Stimulated activated CD4-positive, alpha-beta T cell treated with anti-CD3 and anti-CD28 coated beads, Interleukin-4, amount 100 ng/mL, for 4 hours (primary cell): ENCODE measurements around the gene NLRC3.

Experiments
- DNase-seq, 2 experiments: peaks; one replicate each; pipeline ENCODE4 v3.0.0-alpha.2; 2020

The NLRC3 gene

DNA sequence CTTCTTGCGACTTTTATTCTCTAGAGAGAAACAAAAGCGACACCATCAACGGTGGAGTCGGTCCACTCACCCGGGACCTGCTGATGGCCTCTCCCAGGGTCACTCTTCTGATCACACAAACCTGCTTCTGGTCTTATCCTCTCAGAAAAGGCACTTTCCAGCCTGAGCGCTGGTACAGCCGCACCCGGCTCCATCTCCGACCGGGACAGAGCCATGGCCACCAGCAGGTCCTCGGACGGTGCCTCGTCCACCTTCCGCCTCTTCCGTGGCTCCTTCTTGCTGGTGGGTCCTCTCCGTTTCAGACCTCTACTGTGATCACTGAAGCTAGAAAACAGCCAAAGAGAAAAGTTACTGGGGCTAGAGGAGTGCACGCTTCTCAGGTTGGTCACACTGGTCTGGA, 20.5 kb upstream of the NLRC3 start:
- no peak for DNase-seq

DNA sequence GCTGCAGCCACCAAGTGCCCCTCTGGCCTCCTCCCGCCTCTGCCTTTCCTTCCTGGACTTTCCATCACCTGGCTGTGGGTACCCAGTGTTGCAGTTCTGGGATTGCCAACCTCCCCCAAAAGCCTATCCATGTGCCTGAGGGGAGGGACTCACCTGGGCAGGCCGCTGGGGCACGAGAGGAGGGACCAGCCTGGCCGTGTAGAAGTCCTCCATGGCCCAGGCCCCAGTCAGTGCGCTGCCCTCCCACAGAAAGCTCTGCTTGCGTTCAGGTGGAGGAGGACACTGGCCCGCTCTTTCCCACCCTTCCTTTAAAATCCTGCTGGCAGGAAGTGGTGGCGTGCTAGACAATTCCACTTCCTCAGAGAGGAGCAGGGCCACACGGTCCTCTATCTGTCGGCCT, 20.0 kb upstream of the NLRC3 start:
- DNase-seq = no peak

DNA sequence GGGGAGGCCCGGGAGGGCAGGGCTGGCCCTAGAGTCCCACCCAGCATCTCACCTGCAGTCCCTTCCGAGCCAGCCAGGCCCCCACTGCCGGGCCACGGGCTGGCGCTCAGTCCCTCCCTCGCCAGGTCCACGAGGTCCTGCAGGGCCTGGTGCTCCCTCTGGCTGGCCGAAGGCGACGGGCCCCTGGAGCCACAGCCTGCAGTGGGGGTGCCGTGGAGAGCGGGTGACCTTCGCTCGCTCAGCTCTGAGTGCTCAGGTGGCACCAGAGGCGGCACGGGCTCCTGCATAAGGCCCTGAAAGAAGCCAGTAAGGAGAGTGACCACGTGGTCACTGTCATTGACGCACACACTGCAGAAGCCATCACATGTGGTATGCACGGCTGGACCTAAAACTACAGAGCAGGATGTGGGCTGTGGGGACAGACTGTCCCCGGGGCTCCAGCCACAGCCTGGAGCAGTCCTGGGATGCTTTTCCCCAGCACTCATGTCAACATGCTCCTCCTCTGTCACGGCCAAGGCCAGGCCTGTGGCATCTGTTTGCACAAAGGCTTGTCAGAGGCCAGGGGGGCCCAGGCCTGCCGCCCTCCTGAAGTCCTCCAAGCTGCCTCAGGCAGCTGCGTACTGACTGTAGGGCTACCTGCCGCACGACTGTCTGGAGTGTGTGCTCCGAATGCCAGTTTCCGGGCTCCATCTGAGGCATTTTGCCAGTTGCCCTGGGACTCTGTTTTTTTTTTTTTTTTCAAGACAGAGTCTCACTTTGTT, 19.1 kb upstream of the NLRC3 start:
- no peak for DNase-seq

DNA sequence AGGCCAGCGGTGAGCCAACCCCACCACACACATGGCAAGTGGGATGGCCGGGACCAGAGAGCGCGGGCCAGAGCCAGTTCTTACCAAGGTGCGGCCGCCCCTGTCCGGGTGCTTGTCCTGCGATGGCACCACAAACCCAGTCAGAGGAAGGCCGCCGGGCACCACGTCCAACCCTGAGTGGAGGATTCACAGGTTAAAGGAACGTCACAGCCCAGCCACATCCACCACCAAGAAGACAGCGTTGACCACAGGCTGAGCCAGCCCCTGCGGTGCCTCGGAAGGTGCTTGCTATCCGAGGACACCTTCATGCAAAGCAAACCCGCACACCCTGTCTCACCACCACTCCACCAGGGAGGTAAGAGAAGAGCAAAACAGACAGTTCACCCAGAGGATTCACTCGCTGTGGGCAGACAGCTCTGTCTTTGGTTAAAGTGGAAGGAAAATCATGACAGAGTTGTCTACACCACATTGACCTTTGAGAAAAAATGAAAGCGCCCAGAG, 18.4 kb upstream of the NLRC3 start:
- DNase-seq = no peak

DNA sequence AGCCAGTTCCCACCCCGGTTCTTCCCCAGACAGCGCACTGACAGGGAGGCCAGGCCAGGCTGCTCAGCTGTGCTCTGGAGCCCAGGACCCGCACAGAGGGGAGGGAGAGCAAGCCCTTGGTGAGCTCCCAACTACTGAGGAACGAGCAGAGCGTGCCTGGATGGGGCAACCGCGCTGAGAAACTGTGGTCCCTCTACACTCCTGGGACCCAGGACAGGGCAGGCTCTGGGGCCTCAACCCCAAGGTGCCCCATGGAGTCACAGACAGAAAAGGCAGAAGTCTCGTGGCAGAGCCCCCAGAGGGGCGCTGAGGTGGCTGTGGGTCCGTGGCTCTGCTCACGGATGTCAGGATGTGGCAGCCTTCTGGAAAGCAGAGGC, 17.9 kb upstream of the NLRC3 start:
- no peak for DNase-seq

DNA sequence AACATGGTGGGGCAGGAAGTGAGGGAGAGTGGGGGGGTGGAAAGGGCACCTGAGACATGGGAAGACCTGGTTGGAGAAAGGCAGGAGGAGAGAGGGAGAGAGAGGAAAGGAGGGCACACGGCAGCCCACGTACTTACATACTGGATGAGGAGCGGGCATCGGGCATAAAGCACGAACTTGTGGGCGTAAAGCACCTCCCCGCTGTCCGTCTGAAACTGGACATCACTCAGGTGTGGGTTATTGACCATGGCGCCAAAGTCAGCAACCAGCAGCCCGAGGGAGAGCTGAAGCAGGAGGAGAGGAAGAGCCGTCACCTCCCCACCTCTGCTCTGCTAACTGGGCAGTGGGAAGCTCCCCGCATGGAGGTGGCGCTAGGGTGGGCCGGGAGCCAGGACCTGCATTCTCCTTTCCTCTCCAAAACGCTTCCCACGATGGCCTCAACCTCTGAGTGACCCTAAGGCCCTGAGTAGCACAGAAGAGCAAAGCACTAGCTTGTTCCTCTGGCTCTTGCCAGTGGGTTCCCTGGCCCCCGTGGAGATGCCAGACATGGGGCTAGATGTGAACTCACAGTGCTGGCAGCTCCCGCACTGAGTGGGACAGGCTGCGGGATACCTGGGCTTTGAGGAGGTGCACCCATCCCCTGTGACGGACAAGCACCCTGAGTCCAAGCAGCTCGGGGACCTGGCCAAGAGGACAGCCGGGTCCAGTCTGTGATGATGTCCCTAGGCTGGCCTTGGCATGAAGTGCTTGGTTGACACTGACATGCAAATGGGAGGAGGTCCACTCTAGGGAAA, 17.3 kb upstream of the NLRC3 start:
- DNase-seq = no peak

DNA sequence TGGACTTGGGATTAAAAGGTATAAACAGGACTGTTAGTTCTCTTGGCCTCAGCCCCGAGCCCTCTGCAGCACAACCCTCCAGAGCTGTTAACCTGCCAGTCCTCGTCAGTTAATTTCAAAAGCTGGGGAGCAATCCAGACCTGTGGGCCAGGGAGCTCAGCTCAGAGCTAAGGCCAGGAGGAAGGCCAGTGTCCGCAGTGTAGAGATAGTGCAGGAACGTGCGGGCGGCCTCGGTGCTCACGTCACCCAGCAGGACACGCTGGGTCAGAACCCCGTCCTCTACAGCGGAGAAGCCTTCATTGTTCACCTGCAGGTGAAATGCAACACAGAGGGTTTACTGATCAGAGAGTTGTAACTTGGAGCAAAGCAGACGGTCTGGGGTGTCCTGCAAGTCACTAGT, 15.4 kb upstream of the NLRC3 start:
- no peak for DNase-seq

DNA sequence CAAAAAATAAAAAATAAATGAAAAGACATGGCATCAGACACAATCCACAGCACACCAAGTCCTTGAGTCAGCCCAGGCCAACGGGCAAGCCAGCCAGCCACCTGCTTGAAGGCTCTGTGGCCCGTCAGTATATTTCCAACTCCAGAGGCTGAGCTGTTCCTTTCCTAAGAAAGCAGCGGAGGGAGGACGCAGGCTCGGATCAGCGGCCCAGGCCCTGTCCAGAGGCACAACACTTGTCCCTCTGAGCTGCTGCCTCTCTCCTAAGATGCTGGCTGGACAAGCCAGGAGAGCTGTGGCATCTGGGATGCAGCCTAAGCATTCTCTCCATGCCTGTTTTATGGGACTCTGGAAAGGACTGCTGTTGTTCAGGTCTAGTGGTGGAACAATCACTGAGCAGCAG, 14.8 kb upstream of the NLRC3 start:
- DNase-seq = no peak

DNA sequence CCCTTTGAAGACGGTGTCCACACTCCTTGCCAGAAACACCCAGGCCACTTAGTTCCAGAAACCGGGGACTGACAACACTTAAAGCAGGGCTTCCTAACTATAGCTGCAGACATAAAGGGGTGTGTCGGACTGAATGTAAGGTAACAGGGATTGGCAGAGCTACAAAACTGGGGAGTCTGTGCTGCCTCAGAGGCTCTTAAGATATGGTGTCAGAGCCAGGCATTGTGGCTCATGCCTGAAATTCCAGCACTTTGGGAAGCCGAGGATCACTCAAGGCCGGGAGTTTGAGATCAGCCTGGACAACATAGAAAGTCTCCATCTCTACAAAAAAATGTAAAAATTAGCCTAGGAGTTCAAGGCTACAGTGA, 14.2 kb upstream of the NLRC3 start:
- DNase-seq = no peak

DNA sequence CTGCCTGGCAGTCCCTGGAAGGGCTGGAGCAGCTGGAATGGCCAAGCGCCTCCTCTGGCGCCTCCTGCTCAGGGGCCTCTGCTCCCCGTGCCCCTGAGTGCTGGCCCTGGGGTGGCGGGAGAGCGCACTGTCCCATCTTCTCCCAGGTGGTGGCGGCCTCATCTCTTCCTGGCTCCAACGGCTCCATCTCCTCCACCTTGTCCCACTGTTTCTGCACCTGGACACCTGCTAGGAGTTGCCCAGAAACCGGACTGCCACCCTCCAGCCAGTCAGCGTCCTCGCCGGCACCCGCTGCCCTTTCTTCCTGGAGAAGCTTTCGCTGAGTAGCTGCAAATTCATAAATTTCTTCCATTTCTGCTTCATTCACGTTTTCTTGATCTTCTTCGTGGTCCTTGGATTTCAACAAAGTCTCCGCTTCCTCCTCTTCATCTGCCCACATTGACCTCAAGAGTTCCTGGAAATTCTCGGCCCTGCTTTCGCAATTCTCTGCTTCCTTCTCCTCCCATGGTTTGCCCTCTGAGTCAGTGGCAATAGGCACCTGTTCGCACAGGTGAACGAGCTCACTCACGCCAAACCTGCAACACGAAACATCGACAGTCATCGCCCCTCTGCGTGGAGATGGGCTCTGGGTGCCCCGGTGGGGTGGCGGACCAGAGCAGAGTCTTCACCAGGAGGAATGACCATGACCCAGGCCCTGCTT, 13.7 kb upstream of the NLRC3 start:
- DNase-seq = no peak

DNA sequence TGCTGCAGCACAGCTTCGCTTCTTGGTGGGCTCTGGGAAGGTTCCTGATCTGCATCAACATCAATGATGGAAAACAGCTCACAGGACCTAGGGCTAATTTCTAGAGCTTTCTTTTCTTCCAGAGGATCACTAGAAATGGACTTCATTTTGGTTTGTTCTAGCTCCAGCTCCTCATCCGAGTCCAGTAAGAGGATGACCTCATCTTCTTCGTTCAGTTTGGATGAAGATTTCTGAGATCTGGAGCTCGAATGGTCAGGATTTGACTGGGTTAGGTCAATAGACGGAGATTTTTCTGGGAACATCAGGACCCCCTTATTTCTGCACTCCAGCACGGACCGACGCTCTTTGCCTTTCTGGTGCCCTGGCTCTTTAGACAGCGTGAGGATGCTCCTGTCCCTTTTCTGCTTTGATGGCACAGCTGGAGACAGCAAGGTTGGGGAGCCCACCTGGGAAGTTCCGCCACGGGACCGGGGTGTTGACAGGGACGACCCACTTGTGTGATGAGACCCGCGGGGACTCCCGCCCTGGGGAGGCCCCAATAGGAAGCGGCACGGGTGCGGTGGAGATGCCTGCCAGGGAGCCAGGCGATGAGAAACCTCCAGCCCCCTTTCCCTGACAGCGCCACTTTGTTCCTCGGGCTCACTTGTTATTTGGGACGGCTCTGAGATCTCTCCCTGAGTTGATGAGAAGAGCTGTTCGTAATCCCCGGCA, 12.9 kb upstream of the NLRC3 start:
- DNase-seq = no peak

DNA sequence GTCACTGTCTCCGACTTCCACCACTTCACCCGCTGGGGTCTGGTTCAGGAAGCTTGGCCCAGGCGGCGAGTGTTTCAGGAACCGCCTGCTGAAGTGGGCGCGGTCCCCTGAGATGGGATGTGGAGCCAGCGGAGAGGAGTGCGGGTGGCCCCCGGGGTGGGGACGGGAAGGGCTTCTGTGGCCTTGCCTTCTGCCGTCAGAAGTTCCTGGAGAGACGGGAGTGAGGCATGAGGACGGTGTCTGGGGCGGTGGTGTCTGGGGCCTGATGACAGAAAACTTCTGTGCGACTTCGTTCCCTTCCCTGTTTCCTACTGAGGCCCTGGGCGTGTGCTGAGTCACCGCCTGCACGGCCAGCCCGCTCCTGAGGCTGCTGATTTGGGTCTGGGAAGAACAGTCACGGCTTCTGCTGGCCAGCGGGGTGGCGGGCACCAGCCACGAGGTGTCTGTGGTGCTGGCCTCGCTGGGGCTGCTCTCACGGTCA, 12.3 kb upstream of the NLRC3 start:
- DNase-seq = no peak

DNA sequence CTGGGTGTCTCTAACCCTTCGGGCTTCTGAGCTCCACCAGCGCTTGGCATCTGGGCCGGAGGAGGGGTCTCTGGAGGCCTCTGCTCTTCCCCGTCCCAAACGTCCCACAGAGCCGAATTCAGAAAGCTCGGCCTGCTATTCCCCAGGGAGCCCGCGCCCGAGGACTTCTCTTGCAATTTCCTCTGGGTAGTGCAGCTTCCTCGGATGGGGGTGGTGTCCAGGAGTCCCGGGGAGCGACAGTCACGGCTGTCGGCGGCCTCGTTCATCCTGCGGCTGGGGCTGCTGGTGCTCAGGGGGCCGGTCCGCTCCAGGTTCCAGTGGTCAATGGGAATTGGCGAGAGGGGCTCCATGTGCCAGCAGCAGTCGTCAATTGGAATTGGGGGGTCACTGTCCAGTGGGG, 11.8 kb upstream of the NLRC3 start:
- DNase-seq = no peak

DNA sequence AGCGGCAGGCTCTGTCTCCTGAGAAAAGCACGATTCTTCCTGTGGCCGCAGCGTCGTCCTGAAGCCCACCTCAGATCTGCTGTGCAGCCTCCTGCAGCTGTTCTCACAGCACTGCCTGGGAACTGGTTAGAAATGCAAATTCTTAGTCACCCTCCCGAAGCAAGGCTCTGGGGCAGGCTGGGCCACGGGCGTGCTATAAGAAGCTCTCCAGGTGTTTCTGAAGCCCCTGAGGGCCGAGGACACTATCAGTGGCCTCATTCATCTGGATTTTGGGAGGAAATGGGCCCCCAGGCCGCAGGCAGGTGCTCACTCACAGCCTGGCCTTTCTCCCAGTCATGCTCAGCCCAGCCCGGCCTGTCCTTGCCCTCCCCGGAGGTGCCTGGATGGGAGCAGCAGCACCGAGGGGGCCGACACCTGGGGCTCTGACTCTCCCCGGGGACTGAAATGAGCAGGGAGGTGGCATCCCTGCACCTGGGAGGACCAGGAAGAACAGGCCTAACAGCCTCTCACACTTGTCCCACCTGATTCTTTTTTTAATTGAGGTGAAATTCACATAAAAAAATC, 10.4 kb upstream of the NLRC3 start:
- DNase-seq = no peak

DNA sequence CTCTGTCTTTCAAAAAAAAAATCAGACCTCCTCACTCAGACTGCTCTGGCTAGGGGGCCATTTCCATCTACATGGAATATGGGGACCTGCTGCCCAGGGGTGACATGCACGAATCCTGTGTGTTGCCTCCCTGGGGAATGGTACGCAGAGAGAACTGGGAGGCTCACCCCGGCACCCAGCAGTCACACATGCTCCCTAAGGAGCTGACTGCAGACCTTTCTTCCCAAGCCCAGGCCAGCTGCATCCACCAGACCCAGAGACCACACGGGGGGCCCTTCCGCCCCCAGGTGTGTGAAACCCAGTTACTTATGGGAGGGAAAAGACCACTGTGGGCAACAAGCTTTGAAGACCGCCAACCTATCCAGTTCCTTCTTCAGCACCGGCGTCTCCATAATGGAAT, 7.2 kb upstream of the NLRC3 start:
- DNase-seq = no peak

DNA sequence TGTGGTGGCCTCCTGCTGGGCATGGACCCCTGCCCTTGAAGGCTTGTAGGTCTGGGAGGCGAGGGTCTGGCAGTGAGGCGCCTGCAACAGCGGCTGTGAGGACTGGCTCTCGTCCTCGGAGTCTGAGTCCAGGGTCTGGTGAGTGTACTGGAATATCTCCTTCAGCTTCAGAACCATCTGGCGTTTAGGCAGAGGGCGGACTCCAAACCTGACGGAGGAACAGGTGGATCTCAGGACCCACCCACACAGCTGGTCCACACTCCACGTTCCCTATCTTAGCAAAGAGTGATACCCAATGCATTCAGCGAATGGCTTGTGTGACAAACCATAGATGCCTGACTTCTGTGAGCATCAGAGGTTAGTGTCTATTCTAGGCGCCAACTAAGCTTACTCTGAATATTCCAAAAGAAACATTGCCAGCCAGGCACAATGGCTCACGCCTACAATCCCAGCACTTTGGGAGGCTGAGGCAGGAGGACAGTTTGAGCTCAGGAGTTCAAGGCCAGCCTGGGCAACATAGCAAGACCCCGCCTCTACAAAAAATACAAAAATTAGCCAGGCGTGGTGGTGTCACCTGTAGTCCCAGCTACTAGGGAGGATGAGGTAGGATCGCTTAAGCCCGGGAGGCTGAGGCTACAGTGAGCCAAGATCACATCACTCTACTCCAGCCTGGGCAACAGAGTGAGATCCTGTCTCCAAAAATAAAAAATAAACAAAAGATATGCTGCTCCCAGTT, 6.3 kb upstream of the NLRC3 start:
- no peak for DNase-seq

DNA sequence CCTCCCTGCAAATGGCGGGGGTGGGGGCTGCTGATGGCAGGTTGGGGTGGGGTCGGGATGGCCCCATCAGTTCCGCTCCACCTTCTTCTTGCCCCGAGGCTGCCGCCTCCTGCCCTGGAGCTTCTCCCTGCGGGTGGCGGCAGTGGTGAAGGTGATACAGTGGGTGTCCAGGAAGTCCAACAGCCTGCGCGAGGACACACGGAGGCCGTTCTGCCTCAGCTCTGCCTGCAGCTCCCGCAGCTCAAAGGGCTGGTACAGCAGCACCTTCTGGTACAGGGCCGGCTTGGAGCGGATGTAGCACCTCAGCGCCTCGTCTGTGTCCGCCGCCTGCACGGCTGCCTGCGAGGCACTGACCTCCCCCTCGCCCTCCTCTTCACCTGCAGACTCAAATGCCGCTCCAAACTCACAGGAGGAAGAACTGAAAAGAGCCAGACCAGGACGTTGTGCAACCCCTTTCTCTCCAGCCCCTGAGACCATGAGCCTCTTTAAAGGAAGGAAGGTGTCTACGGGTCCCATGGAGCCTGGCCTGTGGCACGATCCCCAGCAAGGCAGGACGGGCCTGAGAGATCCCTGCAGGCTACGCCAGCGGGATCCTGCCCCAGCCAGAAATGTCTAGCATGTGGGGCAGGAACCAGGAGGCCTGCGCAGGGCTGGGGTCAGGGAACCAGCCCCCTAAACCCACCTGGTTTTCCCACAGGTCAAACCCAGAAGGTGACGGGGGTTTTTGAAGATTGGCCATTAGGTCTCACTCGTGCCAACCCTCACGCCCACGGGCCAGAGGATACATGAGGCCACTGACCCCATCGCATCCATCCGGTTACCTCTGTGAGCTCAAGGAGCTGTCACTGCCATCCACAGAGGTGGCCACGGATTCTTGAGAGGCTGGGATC, 5.3 kb upstream of the NLRC3 start:
- no peak for DNase-seq

DNA sequence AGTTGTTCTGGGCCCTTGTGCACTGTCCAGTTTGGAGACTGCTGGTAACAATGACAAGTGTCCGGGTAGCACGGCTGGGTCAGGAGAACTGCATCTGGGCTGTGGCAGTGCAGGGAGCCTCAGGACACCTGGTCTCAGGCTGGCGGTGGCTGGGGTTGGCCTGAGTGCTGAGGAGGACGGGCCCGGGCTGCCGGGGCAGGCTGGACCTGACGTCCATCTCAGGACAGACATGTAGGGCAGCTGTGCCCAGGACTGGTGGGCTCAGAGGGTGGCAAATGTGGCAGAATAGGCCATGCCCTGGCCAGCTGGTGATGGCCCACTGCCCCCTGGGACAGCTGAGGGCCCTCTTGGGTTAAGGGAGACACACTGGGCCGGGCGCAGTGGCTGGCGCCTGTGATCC, 4.2 kb upstream of the NLRC3 start:
- no peak for DNase-seq

DNA sequence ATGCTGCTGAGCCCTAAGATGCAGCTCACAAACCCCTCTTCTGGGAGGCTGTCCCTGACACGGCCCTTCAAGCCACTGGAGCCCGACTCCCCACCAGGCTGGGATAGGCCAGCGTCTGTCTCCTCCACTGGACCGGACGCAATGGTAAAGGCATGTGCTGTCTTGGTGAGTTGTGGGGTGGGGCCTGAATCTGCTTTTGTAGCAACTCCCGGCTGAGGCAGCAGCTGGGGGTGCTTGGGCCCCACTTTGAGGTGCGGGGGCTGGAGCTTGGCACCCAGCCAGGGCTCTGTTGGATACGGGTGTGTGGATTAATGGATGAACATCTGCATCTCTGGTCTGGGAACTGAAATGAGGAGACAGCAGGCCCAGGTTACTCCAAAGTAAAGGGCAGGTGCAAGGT, 3.5 kb upstream of the NLRC3 start:
- no peak for DNase-seq

DNA sequence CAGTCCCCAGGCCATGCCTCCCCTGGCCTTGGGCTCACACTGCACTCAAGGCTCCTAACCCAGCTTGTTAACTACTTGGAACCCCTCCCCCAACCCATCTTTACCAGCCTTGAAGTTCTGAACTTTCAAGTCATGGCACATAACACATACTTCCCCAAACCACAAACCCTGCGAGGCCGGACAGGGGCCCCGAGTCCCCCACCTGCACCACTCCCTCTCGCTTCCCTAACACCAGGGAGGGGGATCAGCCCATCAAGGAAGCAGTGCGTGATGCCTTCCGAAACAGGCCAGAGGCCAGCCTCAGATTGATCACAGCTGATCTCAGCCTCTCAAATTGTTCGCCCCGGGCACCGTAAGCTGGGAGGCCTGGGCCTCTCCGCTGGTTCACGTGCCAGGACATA, 3.0 kb upstream of the NLRC3 start:
- DNase-seq = no peak

DNA sequence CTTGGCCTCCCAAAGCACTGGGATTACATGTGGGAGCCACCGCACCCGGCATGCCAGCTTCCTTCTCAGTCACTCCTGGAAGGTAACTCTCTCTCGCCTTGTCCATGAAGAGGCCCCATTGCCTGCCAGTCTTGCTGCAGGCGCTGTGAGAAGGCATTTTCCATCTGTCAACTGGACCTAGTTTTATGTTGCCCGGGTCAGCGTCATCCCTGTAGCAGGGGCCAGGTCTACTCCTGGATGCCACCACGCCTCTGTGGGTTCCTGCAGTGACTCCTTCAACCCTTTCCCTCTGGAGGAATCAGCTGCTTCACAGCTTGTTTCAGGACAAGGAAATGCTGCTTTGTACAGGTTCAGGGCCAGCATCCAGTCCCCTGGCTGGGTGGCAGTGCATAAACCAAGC, 2.6 kb upstream of the NLRC3 start:
- DNase-seq = no peak
